22Rv1 (cell line): ENCODE measurements around the gene GPX4.

Experiments used
- ZFX ChIP-seq: fragments of 450-650 bp; IDR thresholded peaks from 2 replicates; pipeline ENCODE4 v1.6.1; 2017; ENCODE audit warnings: antibody characterized with exemption, borderline replicate concordance
- TF ChIP-seq, protein P1 (sequence below): fragments of 450-650 bp; IDR thresholded peaks from 2 replicates; pipeline ENCODE4 v1.5.1; 2017; ENCODE audit warnings: mild to moderate bottlenecking

GRCh38 chr19:1076951-1077350 is 26.8 kb upstream of the GPX4 start:
- TF ChIP-seq, protein P1, sequence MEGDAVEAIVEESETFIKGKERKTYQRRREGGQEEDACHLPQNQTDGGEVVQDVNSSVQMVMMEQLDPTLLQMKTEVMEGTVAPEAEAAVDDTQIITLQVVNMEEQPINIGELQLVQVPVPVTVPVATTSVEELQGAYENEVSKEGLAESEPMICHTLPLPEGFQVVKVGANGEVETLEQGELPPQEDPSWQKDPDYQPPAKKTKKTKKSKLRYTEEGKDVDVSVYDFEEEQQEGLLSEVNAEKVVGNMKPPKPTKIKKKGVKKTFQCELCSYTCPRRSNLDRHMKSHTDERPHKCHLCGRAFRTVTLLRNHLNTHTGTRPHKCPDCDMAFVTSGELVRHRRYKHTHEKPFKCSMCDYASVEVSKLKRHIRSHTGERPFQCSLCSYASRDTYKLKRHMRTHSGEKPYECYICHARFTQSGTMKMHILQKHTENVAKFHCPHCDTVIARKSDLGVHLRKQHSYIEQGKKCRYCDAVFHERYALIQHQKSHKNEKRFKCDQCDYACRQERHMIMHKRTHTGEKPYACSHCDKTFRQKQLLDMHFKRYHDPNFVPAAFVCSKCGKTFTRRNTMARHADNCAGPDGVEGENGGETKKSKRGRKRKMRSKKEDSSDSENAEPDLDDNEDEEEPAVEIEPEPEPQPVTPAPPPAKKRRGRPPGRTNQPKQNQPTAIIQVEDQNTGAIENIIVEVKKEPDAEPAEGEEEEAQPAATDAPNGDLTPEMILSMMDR, result no peak
- TF ChIP-seq ZFX, result no peak
